A673 (cell line): ENCODE data around the gene EPB41L4A.

Experiments used
- CTCF ChIP-seq: fragments of 300-800, 200-600 bp; sonication (generic); conservative IDR thresholded peaks from 2 replicates; pipeline ENCODE4 v1.5.1; 2017; ENCODE audit warnings: low read depth, mild to moderate bottlenecking, antibody characterized with exemption, low read length, moderate library complexity, mixed read lengths
- EZH2 ChIP-seq: fragments of 200-600 bp; sonication (generic); IDR thresholded peaks from 2 replicates; pipeline ENCODE4 v1.6.1; 2017; ENCODE audit warnings: borderline replicate concordance, low read depth, mild to moderate bottlenecking, mixed read lengths, antibody characterized with exemption, low read length; ENCODE audit not compliant: poor library complexity, severe bottlenecking

GRCh38 chr5:112367400-112367799 lies 51.7 kb downstream of the EPB41L4A start:
- TF ChIP-seq CTCF (no peak), EZH2 (no peak)
